ENCODE measurements around the gene SND1.

Gene SND1

DNA sequence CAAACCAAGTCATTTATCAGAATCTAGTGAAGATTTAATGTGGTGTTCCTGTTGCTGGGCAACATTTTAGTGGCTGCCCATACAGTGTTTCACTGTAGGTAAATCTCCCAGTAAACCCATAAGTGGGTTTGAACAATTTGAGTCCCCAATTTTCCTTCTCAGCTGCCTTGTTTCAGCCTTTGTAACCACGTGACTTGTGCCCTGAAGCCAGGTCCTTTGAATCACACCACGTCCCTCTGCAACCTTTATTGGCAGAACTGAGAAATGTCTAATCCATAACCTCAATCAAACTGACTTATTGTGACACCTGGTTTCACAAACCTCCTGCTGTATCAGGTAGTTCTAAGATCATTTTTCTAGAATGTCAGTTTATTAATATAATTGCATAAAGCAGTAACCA, 30.1 kb downstream of the SND1 start:
- peaks cover 4 to 8% of the 10 kb centered on the region in 2 donors for H3K36me3 ChIP-seq (ENCODE audit: control insufficient read depth in 2 of 2, insufficient read depth in 2 of 2, low read length in 2 of 2)
- no peaks in the 10 kb centered on the region for H3K9me3 ChIP-seq (ENCODE audit: control insufficient read depth in 2 of 2, low read length in 2 of 2)
- no peaks in the 10 kb centered on the region for H3K27me3 ChIP-seq (ENCODE audit: control insufficient read depth in 2 of 2, insufficient read depth in 2 of 2, low read length in 2 of 2)
- no peaks in the 10 kb centered on the region for H3K4me1 ChIP-seq (ENCODE audit: control insufficient read depth in 2 of 2, insufficient read depth in 2 of 2, low read length in 2 of 2)
- H3K27ac ChIP-seq (ENCODE audit: low read depth in 2 of 2, low read length in 2 of 2) = no peak overlapping the region
- no peak overlapping the region for H3K9ac ChIP-seq (ENCODE audit: low read depth in 1 of 2, low read length in 2 of 2)
- no peak overlapping the region for H3K4me3 ChIP-seq (ENCODE audit: low read length in 2 of 2)

DNA sequence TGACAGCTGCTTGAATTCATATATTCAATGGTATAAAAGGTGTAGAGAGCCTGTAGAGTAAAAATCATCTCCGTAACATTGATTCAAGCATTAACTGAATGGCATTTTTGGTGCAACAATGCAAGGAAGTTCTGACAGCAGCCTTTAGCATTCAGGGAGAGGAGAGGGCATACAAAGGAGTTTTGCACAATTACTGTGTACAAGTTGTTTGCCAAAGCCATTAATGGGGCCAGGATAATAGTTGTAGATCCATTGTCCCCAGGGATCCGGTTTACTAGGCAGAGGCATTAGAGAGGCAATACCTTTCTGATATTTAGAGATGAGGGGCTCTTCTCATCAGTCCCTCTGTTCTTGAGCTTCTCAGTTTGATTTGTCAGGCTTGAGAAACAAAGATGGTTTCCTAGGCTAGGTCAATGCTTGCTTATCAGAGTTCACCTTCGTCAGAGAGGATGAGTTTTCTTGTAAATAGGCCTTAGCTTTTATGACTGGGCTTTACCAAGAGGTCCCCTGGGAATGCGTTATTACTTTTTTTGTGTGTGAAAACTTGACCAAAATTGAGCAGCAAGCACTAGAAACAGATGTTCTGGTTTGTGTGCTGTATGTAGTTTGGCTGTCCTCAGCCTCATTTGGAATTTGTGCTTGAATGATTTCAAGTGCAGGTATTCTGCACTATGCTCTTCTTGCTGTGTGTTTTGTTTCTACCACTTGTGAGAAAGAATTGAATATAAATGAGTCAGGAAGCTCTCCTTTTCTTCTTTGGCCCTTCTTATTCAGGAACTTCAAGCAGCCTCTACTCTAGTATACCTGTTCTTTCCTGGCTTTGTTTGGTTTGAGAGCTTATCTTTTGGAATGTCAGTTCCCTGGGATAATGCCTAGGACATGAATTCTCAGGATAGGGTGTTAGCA, 32.0 kb downstream of the SND1 start:
- Histone ChIP-seq H3K4me3 (ENCODE audit: low read length in 2 of 2) (no peak overlapping the region), H3K9me3 (ENCODE audit: control insufficient read depth in 2 of 2, low read length in 2 of 2) (no peaks in the 10 kb centered on the region), H3K9ac (ENCODE audit: low read depth in 1 of 2, low read length in 2 of 2) (no peak overlapping the region), H3K36me3 (ENCODE audit: control insufficient read depth in 2 of 2, insufficient read depth in 2 of 2, low read length in 2 of 2) (peaks cover 11 to 19% of the 10 kb centered on the region in 2 donors), H3K27ac (ENCODE audit: low read depth in 2 of 2, low read length in 2 of 2) (no peak overlapping the region), H3K27me3 (ENCODE audit: control insufficient read depth in 2 of 2, insufficient read depth in 2 of 2, low read length in 2 of 2) (no peaks in the 10 kb centered on the region), H3K4me1 (ENCODE audit: control insufficient read depth in 2 of 2, insufficient read depth in 2 of 2, low read length in 2 of 2) (no peaks in the 10 kb centered on the region)

DNA sequence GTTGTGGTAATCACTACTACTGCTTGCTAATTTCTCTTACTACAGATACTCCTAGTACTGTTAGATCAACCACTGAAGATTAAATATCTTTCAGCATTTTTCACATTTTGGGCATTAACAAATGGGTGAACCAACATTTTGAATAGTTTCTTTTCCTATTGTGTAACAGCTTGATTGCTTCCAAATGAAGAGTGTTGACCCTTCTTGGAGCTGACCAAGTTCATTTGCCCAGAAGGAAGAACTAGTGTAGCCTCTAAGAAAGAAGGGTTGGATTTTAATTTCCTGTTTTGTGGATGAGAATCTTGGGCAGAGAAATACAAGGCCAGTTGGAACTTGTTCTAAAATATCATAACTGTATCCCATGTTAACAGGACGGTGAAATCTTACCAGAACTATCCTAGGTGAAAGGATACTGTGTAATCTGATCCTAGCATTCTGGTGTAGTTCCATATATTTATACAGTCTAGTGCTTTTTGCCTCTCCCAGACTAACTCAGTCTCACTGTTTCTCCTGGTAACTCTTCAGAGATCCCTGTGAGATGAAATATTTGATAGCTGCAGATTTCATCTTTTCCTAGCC, 37.3 kb downstream of the SND1 start:
- no peaks in the 10 kb centered on the region for H3K27me3 ChIP-seq (ENCODE audit: control insufficient read depth in 2 of 2, insufficient read depth in 2 of 2, low read length in 2 of 2)
- H3K4me3 ChIP-seq (ENCODE audit: low read length in 2 of 2) = no peak overlapping the region
- no peak overlapping the region for H3K9ac ChIP-seq (ENCODE audit: low read depth in 1 of 2, low read length in 2 of 2)
- no peak overlapping the region for H3K27ac ChIP-seq (ENCODE audit: low read depth in 2 of 2, low read length in 2 of 2)
- H3K9me3 ChIP-seq (ENCODE audit: control insufficient read depth in 2 of 2, low read length in 2 of 2) = no peaks in the 10 kb centered on the region
- peaks cover 23 to 41% of the 10 kb centered on the region in 2 donors for H3K36me3 ChIP-seq (ENCODE audit: control insufficient read depth in 2 of 2, insufficient read depth in 2 of 2, low read length in 2 of 2)
- no peaks in the 10 kb centered on the region for H3K4me1 ChIP-seq (ENCODE audit: control insufficient read depth in 2 of 2, insufficient read depth in 2 of 2, low read length in 2 of 2)

DNA sequence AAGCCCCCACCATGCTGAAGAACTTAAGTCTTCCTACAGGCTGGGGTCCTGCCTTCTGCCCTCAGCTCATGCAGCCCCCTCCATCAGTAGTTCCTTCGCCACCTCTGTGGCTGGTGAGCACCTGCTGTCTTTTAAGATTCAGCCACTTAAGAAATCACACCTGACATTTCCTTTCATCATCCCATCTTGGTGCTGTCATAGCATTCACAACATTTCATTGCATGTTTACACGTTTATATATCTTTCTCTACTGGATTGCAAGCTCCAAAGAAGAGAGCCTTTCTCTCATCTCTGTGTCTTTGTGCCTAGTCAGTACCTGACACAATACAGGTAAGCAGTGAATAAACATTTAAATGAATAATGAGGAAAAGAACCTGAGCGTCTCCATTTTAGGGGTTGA, 38.3 kb downstream of the SND1 start:
- no peak overlapping the region for H3K4me3 ChIP-seq (ENCODE audit: low read length in 2 of 2)
- peaks cover 23 to 52% of the 10 kb centered on the region in 2 donors for H3K36me3 ChIP-seq (ENCODE audit: control insufficient read depth in 2 of 2, insufficient read depth in 2 of 2, low read length in 2 of 2)
- no peak overlapping the region for H3K27ac ChIP-seq (ENCODE audit: low read depth in 2 of 2, low read length in 2 of 2)
- no peaks in the 10 kb centered on the region for H3K4me1 ChIP-seq (ENCODE audit: control insufficient read depth in 2 of 2, insufficient read depth in 2 of 2, low read length in 2 of 2)
- no peaks in the 10 kb centered on the region for H3K27me3 ChIP-seq (ENCODE audit: control insufficient read depth in 2 of 2, insufficient read depth in 2 of 2, low read length in 2 of 2)
- no peaks in the 10 kb centered on the region for H3K9me3 ChIP-seq (ENCODE audit: control insufficient read depth in 2 of 2, low read length in 2 of 2)
- H3K9ac ChIP-seq (ENCODE audit: low read depth in 1 of 2, low read length in 2 of 2) = no peak overlapping the region

DNA sequence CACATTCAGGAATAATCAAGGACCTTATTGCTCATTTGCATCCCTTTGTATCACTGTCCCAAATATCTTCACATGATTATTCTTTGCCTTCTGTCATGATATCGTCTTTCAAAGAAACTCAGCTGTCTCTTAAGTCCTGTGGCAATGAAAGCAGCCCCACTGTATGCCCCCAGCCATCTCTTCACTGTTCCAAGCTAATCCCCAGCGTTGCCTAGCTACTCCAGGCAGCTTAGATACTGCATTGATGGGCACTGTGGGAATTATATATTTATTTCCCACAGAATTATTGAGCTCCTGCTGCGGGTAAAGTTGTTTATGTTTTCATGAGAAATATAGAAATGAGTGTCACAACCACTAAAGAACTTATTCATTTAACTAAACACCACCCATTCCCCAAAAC, 38.8 kb downstream of the SND1 start:
- H3K4me1 ChIP-seq (ENCODE audit: control insufficient read depth in 2 of 2, insufficient read depth in 2 of 2, low read length in 2 of 2) = no peaks in the 10 kb centered on the region
- H3K9me3 ChIP-seq (ENCODE audit: control insufficient read depth in 2 of 2, low read length in 2 of 2) = no peaks in the 10 kb centered on the region
- H3K27ac ChIP-seq (ENCODE audit: low read depth in 2 of 2, low read length in 2 of 2) = no peak overlapping the region
- no peak overlapping the region for H3K9ac ChIP-seq (ENCODE audit: low read depth in 1 of 2, low read length in 2 of 2)
- no peak overlapping the region for H3K4me3 ChIP-seq (ENCODE audit: low read length in 2 of 2)
- H3K36me3 ChIP-seq (ENCODE audit: control insufficient read depth in 2 of 2, insufficient read depth in 2 of 2, low read length in 2 of 2) = peaks cover 24 to 56% of the 10 kb centered on the region in 2 donors
- H3K27me3 ChIP-seq (ENCODE audit: control insufficient read depth in 2 of 2, insufficient read depth in 2 of 2, low read length in 2 of 2) = no peaks in the 10 kb centered on the region

DNA sequence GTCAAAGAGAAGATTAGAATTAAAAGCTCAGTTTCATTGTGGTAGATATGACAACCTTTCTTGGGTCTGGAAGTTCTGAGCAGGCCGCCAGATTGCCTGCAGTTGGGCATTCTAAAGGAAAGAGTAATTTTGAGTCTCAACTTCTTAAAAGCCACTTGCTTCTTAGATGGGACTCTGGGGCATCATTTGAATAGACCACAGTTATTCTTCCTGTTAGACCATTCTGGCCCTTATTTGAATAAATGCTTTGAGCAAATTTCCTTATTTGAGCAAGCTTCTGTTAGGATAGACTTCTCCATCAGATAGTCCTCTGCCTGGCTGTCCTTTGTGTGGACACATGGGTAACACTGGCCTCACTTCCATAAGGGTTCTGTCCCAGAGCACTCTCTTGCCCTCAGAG, 40.2 kb downstream of the SND1 start:
- H3K4me3 ChIP-seq (ENCODE audit: low read length in 2 of 2) = no peak overlapping the region
- no peak overlapping the region for H3K9ac ChIP-seq (ENCODE audit: low read depth in 1 of 2, low read length in 2 of 2)
- H3K36me3 ChIP-seq (ENCODE audit: control insufficient read depth in 2 of 2, insufficient read depth in 2 of 2, low read length in 2 of 2) = peaks cover 25 to 57% of the 10 kb centered on the region in 2 donors
- H3K27me3 ChIP-seq (ENCODE audit: control insufficient read depth in 2 of 2, insufficient read depth in 2 of 2, low read length in 2 of 2) = no peaks in the 10 kb centered on the region
- no peaks in the 10 kb centered on the region for H3K4me1 ChIP-seq (ENCODE audit: control insufficient read depth in 2 of 2, insufficient read depth in 2 of 2, low read length in 2 of 2)
- no peak overlapping the region for H3K27ac ChIP-seq (ENCODE audit: low read depth in 2 of 2, low read length in 2 of 2)
- no peaks in the 10 kb centered on the region for H3K9me3 ChIP-seq (ENCODE audit: control insufficient read depth in 2 of 2, low read length in 2 of 2)

DNA sequence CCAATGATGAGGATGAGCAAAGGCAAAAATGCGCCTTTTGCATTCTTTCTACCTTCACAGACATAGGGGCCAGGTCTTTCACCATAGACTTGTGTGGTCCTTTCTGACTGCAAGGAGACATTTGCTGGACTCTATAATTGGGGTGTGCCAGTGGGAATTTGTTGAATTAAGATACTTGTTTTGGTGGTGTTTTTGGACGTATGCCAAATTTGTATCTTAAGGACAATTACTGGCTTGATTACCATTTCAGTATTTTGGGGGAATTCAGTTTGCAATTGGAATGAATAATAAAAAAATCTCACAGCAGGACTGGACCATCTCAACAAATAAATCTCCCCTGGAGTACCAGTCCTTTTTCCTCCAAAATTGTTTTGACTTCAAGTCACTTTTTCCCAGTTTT, 47.9 kb downstream of the SND1 start:
- Histone ChIP-seq H3K27me3 (ENCODE audit: control insufficient read depth in 2 of 2, insufficient read depth in 2 of 2, low read length in 2 of 2) (no peaks in the 10 kb centered on the region), H3K36me3 (ENCODE audit: control insufficient read depth in 2 of 2, insufficient read depth in 2 of 2, low read length in 2 of 2) (peaks cover 53 to 78% of the 10 kb centered on the region in 2 donors), H3K4me1 (ENCODE audit: control insufficient read depth in 2 of 2, insufficient read depth in 2 of 2, low read length in 2 of 2) (no peaks in the 10 kb centered on the region), H3K27ac (ENCODE audit: low read depth in 2 of 2, low read length in 2 of 2) (no peak overlapping the region), H3K9me3 (ENCODE audit: control insufficient read depth in 2 of 2, low read length in 2 of 2) (no peaks in the 10 kb centered on the region), H3K9ac (ENCODE audit: low read depth in 1 of 2, low read length in 2 of 2) (no peak overlapping the region), H3K4me3 (ENCODE audit: low read length in 2 of 2) (no peak overlapping the region)

DNA sequence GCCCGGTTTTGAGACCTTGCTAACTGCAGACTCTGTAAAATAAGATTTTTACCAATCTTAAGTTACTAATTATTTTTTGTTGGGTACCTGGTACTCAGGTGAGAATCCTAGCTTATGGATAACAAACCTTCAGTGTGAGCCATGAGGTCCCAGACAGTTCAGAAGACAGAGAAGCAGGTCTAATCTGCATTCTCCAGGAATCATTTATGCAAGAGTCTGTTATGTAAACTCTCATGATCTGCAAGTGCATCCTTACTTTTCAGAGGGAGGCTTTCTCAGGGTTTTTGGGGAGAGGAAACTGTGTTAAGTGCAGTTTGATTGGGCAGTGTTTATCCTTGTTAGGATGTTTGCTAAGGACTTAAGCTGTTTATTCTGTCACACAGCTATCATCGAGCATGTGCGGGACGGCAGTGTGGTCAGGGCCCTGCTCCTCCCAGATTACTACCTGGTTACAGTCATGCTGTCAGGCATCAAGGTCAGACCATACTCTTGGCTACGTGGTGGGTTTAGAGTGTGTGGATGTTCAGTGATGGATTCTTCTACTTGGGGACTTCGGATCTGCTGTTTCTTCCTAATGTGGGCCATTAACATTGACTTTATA, 50.2 kb downstream of the SND1 start:
- Histone ChIP-seq H3K9me3 (ENCODE audit: control insufficient read depth in 2 of 2, low read length in 2 of 2) (no peaks in the 10 kb centered on the region), H3K9ac (ENCODE audit: low read depth in 1 of 2, low read length in 2 of 2) (no peak overlapping the region), H3K4me3 (ENCODE audit: low read length in 2 of 2) (no peak overlapping the region), H3K27ac (ENCODE audit: low read depth in 2 of 2, low read length in 2 of 2) (no peak overlapping the region), H3K36me3 (ENCODE audit: control insufficient read depth in 2 of 2, insufficient read depth in 2 of 2, low read length in 2 of 2) (peaks cover 58 to 71% of the 10 kb centered on the region in 2 donors), H3K27me3 (ENCODE audit: control insufficient read depth in 2 of 2, insufficient read depth in 2 of 2, low read length in 2 of 2) (no peaks in the 10 kb centered on the region), H3K4me1 (ENCODE audit: control insufficient read depth in 2 of 2, insufficient read depth in 2 of 2, low read length in 2 of 2) (no peaks in the 10 kb centered on the region)

DNA sequence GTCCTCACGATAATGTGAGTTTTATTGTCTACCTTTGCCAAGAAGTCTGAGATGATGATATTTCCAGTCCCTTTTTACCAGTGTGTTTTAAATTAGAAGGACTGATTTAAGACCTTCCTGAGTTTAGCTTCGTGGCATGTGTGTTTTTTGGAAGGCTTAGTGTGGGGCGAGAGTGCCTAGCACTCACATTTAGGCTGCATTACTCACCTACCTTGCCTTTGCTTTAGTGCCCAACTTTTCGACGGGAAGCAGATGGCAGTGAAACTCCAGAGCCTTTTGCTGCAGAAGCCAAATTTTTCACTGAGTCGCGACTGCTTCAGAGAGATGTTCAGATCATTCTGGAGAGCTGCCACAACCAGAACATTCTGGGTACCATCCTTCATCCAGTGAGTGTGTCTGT, 50.9 kb downstream of the SND1 start:
- no peaks in the 10 kb centered on the region for H3K4me1 ChIP-seq (ENCODE audit: control insufficient read depth in 2 of 2, insufficient read depth in 2 of 2, low read length in 2 of 2)
- peaks cover 60 to 70% of the 10 kb centered on the region in 2 donors for H3K36me3 ChIP-seq (ENCODE audit: control insufficient read depth in 2 of 2, insufficient read depth in 2 of 2, low read length in 2 of 2)
- H3K9me3 ChIP-seq (ENCODE audit: control insufficient read depth in 2 of 2, low read length in 2 of 2) = no peaks in the 10 kb centered on the region
- no peak overlapping the region for H3K27ac ChIP-seq (ENCODE audit: low read depth in 2 of 2, low read length in 2 of 2)
- no peak overlapping the region for H3K4me3 ChIP-seq (ENCODE audit: low read length in 2 of 2)
- H3K27me3 ChIP-seq (ENCODE audit: control insufficient read depth in 2 of 2, insufficient read depth in 2 of 2, low read length in 2 of 2) = no peaks in the 10 kb centered on the region
- no peak overlapping the region for H3K9ac ChIP-seq (ENCODE audit: low read depth in 1 of 2, low read length in 2 of 2)

DNA sequence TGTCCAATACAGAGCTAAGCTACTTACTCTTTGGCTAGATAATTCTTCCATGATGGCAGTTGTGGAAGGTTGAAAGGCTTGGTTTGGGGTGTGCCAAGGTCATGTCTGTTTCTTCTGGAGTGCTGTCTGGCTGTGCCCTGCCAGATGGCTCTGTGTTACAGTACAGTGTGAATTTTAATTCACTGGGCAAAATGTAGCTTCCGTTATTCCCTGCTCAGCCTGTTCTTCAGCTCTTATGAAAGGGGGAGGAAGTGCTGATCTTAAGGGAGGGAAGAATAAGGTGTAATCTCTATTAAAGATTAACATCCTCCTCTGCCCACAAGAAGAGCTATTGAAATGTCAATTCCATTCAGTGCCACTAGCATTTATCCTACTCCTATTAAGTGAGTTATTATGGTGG, 52.2 kb downstream of the SND1 start:
- no peaks in the 10 kb centered on the region for H3K27me3 ChIP-seq (ENCODE audit: control insufficient read depth in 2 of 2, insufficient read depth in 2 of 2, low read length in 2 of 2)
- H3K4me3 ChIP-seq (ENCODE audit: low read length in 2 of 2) = no peak overlapping the region
- H3K4me1 ChIP-seq (ENCODE audit: control insufficient read depth in 2 of 2, insufficient read depth in 2 of 2, low read length in 2 of 2) = no peaks in the 10 kb centered on the region
- no peak overlapping the region for H3K27ac ChIP-seq (ENCODE audit: low read depth in 2 of 2, low read length in 2 of 2)
- peaks cover 66% of the 10 kb centered on the region in 2 donors for H3K36me3 ChIP-seq (ENCODE audit: control insufficient read depth in 2 of 2, insufficient read depth in 2 of 2, low read length in 2 of 2)
- H3K9me3 ChIP-seq (ENCODE audit: control insufficient read depth in 2 of 2, low read length in 2 of 2) = no peaks in the 10 kb centered on the region
- no peak overlapping the region for H3K9ac ChIP-seq (ENCODE audit: low read depth in 1 of 2, low read length in 2 of 2)

All from mucosa of rectum (tissue), 2 donors.